HG03469 (cell line): Measurements from ENCODE around the gene RESP18.
"Not testable (repeated sequence)": the region's sequence is repeated elsewhere in the genome, so short reads cannot be mapped to it uniquely, and the experiment has no call there.

Source experiments
- ATAC-seq: cut with Tn5 transposase; IDR thresholded peaks from one replicate; pipeline ENCODE4 v1.9.1; 2021; ENCODE audit warnings: mild to moderate bottlenecking, moderate library complexity, moderate number of reproducible peaks; ENCODE audit not compliant: unreplicated experiment

RESP18 gene

DNA sequence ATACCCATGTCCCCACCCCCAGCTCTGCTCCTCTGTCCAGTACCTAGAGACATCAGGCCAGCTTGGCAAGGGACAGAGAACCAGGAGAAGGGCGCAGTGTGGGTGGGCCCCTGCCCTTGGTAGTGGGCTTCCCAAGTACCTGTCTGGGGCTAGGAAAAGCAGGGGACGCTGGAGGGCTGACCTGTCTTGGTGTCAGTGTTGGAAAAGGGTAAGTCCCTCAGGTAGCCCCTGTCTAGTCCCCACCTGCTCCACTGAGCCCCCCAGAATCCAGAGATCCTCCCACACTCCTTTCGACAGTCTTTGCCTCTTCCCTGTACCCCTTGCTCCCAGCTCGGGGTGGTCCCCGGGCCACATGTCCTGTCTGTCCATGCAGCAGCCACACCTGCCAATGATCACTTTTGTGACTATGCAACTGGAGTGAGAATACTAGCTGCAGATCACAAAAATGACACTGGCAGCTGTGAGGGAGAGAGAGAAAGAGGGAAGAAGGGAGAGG lies 38.8 kb downstream of the RESP18 start:
- ATAC-seq, result no peak

DNA sequence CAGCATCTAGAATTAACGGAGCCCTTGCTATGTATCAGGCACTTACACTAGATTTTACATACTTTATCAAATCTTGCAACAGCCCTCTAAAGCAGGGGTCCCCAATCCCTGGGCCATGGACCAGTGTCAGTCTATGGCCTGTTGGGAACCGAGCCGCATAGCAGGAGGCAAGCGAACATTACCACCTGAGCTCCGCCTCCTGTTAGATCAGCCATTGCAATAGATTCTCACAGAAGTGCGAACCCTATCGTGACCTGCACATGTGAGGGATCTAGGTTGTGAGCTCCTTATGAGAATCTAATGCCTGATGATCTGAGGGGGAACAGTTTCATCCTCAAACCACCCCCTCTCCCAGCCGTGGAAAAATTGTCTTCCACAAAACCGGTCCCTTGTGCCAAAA lies 39.9 kb downstream of the RESP18 start:
- ATAC-seq, result no peak

GRCh38 chr2:219291910-219292490 lies 40.5 kb downstream of the RESP18 start:
- no peak for ATAC-seq

GRCh38 chr2:219291394-219291793 lies 41.1 kb downstream of the RESP18 start:
- no peak for ATAC-seq

DNA sequence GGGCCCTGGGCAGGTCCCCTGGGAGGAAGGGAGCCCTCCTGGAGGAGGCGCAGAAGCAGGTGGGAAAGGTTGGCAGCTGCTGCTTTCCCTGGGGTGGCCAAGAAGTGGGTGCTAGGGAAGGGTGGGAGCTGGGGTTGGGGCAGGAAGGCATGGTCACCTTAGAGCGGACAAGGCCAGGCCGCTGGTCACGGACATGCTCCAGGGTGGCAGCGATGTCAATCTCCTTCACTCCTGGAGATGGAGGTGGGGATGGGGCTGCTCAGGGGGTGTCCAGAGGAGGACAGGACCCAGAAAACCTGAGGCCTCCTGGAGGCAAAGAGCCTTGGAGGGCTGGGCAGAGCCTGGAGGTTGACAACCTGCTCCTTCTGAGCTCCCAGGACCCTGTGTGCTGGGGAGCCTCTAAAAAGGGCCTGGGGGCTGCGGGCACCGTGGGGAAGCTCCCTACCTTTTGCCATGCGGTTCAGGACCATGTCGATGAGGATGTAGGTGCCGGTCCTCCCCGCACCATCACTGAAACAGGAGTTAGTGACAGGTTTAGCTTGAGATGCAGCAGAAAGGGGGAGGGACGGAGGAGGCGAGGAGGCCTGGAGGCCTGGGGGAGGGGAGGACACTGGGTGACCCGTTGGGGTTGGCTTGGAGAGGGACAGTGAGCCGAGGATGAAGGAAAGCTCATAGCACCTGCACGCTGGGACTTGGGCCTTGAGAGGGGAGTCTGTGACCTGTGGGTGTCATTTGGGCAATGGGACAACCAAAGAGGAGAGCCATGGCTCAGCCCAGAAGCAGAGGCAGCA lies 42.0 kb downstream of the RESP18 start:
- ATAC-seq, result no peak

DNA sequence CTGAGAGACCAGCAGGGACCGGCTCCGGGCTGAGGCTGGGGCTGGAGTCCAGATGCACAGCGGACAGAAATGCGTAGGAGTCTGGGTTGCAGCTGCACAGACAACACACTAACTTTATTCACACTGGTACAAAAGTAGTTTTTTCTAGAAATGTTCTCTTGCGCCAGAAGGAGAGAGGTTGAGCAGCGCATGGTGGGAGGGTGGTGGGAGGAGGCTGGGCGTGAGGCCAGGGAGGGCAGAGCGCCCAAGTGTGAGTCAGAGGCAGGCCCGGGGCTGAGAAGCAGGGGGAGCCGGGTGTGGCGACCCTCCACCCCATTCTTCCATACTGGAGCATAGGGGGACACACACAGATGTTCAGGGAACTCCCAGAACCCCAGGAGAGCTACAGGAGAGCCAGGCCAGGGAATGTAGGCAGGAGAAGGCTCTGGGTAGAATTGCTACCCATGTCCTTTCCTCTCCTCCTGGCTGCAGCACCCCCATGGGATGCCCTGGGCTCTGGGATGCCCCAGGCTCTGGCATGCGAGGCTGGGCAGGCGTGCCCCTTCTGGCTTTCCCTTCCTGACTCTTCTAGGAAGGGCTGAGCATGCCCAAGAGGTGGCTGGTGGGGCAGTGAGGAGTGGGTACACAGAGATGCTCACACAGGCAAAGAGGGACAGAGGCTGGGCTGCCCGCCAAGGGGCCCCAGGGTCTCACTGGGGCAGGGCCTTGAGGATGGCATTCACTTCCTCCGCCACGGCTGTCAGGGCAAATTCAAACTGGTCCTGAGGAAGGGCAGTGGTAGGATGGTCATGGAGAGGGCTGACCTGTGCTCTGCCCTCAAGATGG lies 42.8 kb downstream of the RESP18 start:
- ATAC-seq, result no peak

DNA sequence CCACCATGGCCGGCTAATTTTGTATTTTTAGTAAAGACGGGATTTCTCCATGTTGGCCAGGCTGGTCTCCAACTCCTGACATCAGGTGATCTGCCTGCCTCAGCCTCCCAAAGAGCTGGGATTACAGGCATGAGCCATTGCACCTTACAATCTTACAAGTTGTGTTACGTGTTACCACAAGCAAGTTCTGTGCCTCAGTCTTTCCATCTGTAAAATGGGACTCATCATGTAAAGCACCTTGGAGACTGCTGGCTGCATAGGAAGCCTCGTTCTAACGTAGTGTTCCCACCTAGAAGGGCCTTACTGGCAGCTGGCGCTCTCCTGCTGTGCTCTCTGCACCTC lies 43.4 kb downstream of the RESP18 start:
- no peak for ATAC-seq

DNA sequence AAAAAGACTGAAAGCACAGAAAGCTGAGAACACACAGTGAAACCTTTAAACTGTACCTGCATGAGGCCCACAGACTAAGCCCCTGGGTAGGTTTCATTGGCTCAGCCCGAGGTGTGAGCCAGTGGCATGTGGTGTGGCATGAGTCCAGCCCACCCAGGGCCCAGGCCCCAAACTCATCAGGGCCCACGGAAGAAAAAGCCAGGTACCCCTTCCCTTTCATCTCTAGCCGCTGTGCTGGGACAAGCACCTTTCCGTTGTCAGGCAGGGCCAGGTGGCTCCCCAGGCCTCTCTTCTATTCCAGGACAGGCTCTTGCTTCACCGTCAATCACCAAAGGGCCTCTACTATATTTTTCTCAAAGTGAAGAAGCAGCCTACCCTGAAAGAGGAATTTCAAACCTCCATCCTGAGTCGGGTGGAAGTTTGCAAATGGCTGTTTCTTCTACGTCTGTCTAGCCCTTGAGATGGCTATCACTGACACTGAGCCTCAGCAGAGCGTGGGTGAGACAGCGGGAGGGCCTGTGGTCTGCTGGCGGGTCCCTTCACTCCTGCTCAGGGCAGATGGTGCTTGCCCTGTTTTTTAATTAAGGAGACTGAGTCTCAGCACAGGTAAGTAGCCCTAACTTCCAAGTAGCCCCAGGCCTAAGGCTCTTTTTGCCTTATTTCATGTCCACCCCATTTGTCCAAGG lies 44.8 kb downstream of the RESP18 start:
- no peak for ATAC-seq

GRCh38 chr2:219287116-219287440 lies 45.5 kb downstream of the RESP18 start:
- not testable (repeated sequence) for ATAC-seq

DNA sequence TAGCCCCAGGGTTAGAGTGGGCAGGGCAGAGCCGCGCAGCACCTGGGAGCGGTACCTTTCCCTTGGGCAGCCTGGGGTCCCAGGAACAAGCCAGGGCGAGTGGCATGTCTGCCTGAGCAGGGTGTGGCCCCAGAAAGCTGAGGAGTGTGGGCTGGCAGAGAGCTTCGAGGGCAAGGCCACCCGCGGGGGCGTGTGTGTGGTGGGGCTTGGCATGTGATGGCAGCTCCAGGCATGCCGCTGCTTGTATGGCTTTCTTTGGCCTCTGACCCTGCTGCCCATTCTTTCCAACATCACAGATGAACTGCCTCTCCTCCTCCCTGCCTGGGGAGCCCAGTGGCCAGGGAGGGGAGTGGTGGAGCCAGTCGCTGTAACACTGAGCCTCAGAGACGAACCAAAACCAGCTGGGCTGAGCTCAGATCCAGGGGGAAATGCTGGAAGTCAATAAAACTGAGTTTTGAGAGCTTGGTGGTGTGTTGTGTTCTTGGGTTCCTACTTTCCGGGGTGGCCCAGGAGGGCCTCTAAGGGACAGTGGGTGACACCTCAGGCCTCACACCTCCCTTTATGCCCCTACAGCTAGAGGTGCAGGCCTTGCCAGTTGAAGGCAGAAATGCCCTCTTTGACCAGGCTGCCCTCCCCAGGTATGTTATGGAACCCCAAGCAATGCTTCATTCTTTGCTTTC lies 46.0 kb downstream of the RESP18 start:
- ATAC-seq, result no peak

DNA sequence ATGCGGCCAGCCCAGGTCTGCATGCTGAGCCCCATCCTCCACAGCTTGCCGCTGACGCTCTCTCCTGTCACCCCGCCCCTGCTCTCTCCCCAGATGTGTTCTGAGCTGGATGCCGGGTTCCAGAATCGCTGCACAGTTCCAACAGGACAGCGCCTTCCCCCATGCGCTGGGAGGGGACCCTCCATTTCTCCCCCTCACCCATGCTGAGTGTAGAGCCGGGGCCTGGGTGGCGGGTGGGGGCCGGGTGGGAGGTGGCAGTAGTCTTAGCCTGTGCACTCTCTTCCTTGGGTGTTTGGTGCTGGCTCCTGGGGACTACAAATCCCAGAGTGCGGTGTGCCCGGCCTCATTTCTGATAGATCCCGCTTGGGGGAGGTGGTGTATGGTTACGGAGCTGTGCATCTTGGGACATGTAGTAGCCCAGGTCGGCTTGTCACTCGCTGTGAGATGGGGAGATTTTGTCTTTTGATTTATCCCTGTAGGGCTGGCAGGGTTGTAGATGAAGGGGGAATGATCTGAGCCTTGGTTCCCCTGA lies 46.6 kb downstream of the RESP18 start:
- no peak for ATAC-seq

DNA sequence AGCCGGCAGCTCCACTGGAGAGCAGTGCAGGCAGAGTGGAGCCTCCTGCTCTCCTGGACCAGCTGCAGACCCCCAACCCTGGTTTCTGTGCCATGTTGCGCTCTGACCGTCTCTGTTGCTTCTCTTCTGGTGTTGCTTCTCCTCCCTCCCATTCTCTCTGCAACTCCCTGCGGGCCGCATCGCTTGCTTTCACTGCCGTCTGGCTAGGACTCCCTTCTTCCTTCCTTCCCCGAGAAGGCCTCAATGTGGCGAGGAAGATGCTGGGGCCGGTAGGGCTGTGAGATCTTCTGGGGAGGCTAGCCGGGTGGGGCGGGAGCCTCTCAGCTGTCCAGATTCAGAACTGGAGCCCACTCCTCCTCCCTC lies 47.2 kb downstream of the RESP18 start:
- ATAC-seq, result no peak

GRCh38 chr2:219284501-219285372 lies 47.8 kb downstream of the RESP18 start:
- ATAC-seq, result no peak

- ATAC-seq, result no peak
Observed at GRCh38 chr2:219282943-219283581, 49.5 kb downstream of the RESP18 start.

DNA sequence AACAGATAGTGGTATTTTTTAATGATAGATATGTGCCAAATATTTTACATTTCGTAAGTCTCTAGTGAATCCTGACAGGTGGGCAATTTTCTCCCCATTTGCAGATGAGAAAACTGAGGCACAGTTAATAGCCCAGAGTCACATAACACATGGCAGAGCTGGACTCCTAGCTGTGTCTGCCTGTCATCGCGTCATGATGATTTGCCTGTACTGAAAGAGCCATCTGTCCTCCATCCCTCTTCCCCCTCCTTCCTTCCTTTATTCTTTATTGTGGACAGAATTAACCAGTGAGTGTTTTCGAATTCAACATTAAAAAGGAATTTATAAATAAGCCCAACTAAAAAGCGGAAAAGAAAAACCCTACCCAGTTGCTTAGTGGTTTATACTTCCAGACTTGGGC lies 50.2 kb downstream of the RESP18 start:
- ATAC-seq, result no peak

DNA sequence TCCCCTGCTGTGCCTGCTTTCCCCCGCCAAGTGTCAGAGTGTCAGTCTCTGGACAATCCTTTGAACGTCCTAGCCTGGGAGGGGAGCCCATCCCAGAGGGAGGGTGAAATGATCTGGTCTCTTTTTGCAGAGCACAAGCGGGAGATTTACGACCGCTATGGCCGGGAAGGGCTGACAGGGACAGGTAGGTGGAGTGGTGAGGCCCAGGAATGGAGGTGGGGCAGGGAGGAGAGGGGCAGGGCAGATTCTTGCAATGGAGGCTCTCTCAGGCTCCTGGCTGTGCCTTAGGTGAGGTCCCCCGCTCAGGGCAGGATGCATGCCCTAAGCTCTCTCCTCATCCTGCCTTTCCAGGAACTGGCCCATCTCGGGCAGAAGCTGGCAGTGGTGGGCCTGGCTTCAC lies 51.0 kb downstream of the RESP18 start:
- ATAC-seq, result no peak

DNA sequence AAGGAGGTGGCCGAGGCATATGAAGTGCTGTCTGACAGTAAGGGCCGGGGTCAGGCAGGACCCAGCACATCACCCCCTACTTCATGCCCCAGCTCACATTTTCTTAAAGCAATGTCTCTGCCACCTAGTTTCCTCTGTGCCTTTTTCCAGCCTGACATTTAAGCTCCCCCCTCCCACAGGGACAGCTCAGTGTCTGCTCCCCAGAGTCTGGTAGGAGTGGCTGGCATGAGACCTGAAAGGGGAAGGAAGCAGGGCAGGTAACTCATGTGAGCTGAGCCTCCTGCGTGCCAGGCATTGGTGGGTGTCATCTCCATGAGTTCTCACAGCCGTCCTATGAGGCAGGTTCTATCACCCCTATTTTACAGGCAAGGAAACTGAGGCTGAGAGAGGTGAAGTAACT lies 51.9 kb downstream of the RESP18 start:
- ATAC-seq, result no peak

GRCh38 chr2:219279916-219280516 lies 52.5 kb downstream of the RESP18 start:
- ATAC-seq, result no peak
